Loucy (cell line): Measurements from ENCODE around the gene FANCC.
A peak's percentile ranks its signal among the peaks of the same experiment; 100 is the strongest.

Source experiments
- H2AFZ ChIP-seq: fragments of 200-600 bp; sonication (generic); 2 replicates; pipeline ENCODE4 v1.6.0; 2016; ENCODE audit warnings: antibody characterized with exemption, mild to moderate bottlenecking, low read length, moderate library complexity
- H3F3A ChIP-seq: fragments of 200-600 bp; 2 replicates; pipeline ENCODE4 v1.6.0; 2016; ENCODE audit warnings: antibody characterized with exemption, low read depth, mild to moderate bottlenecking
- H3K27me3 ChIP-seq: fragments of 200-600 bp; sonication (generic); 2 replicates; pipeline ENCODE4 v1.6.1; 2014; ENCODE audit warnings: low read length, mild to moderate bottlenecking; ENCODE audit not compliant: insufficient read depth, poor library complexity, severe bottlenecking
- H3K36me3 ChIP-seq: fragments of 200-600 bp; sonication (generic); 2 replicates; pipeline ENCODE4 v1.6.1; 2016; ENCODE audit warnings: low read length; ENCODE audit not compliant: insufficient read depth
- H3K4me1 ChIP-seq: fragments of 200-600 bp; sonication (generic); 2 replicates; pipeline ENCODE4 v1.5.1; 2014; ENCODE audit warnings: low read length, mild to moderate bottlenecking; ENCODE audit not compliant: insufficient read depth, poor library complexity, severe bottlenecking
- H3K4me2 ChIP-seq: fragments of 200-600 bp; sonication (generic); 2 replicates; pipeline ENCODE4 v1.6.0; 2014; ENCODE audit warnings: antibody characterized with exemption, low read length, low read depth, mild to moderate bottlenecking; ENCODE audit not compliant: poor library complexity, severe bottlenecking
- H3K4me3 ChIP-seq: fragments of 200-600 bp; sonication (generic); 2 replicates; pipeline ENCODE4 v1.5.1; 2014; ENCODE audit warnings: low read length, mild to moderate bottlenecking, mixed read lengths; ENCODE audit not compliant: poor library complexity, severe bottlenecking
- H3K79me2 ChIP-seq: fragments of 200-600 bp; sonication (generic); 2 replicates; pipeline ENCODE4 v1.6.1; 2014; ENCODE audit warnings: low read length; ENCODE audit not compliant: insufficient read depth
- H3K9ac ChIP-seq: fragments of 200-600 bp; sonication (generic); 2 replicates; pipeline ENCODE4 v1.6.0; 2014; ENCODE audit warnings: mild to moderate bottlenecking, low read depth, low read length, moderate library complexity; ENCODE audit not compliant: poor library complexity, severe bottlenecking
- H3K9me2 ChIP-seq: fragments of 200-600 bp; sonication (generic); replicated peaks from 2 replicates; pipeline ENCODE4 v1.6.1; 2016; ENCODE audit warnings: low read depth, low read length, mixed read lengths
- H3K9me3 ChIP-seq: fragments of 200-600 bp; sonication (generic); 2 replicates; pipeline ENCODE4 v1.6.1; 2014; ENCODE audit warnings: mild to moderate bottlenecking, antibody characterized with exemption, low read length, low read depth; ENCODE audit not compliant: insufficient read depth
- H4K20me1 ChIP-seq: fragments of 200-600 bp; sonication (generic); 2 replicates; pipeline ENCODE4 v1.6.0; 2014; ENCODE audit warnings: antibody characterized with exemption, low read length, mild to moderate bottlenecking; ENCODE audit not compliant: insufficient read depth, poor library complexity, severe bottlenecking
- EZH2phosphoT487 ChIP-seq: fragments of 200-600 bp; IDR thresholded peaks from 2 replicates; pipeline ENCODE4 v1.6.1; 2018; ENCODE audit warnings: antibody characterized with exemption, mild to moderate bottlenecking, moderate library complexity, borderline replicate concordance
- TF ChIP-seq, protein P1 (sequence below): fragments of 200-600 bp; sonication (generic); conservative IDR thresholded peaks from 2 replicates; pipeline ENCODE4 v1.5.1; 2014; ENCODE audit warnings: mild to moderate bottlenecking, antibody characterized with exemption, low read length

The FANCC gene

GRCh38 chr9:95098391-95098921 is 219.1 kb downstream of the FANCC start:
- Histone ChIP-seq H4K20me1 (no peaks in the 10 kb centered on the region), H3K4me1 (peaks cover 14% of the 10 kb centered on the region), H3K79me2 (no peaks in the 10 kb centered on the region), H3K27me3 (no peaks in the 10 kb centered on the region), H3K4me2 (no peak overlapping the region), H3K9me3 (no peaks in the 10 kb centered on the region), H2AFZ (no peak overlapping the region), H3K36me3 (0 out of 2 replicates have a peak, but pooled peaks cover 3% of the 10 kb centered on the region), H3F3A (no peaks in the 10 kb centered on the region), H3K9me2 (no peaks in the 10 kb centered on the region), H3K4me3 (no peak overlapping the region), H3K9ac (no peak overlapping the region)
- TF ChIP-seq, protein P1, sequence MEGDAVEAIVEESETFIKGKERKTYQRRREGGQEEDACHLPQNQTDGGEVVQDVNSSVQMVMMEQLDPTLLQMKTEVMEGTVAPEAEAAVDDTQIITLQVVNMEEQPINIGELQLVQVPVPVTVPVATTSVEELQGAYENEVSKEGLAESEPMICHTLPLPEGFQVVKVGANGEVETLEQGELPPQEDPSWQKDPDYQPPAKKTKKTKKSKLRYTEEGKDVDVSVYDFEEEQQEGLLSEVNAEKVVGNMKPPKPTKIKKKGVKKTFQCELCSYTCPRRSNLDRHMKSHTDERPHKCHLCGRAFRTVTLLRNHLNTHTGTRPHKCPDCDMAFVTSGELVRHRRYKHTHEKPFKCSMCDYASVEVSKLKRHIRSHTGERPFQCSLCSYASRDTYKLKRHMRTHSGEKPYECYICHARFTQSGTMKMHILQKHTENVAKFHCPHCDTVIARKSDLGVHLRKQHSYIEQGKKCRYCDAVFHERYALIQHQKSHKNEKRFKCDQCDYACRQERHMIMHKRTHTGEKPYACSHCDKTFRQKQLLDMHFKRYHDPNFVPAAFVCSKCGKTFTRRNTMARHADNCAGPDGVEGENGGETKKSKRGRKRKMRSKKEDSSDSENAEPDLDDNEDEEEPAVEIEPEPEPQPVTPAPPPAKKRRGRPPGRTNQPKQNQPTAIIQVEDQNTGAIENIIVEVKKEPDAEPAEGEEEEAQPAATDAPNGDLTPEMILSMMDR, result no peak
- no peak for TF ChIP-seq EZH2phosphoT487

GRCh38 chr9:95097279-95097678 is 220.2 kb downstream of the FANCC start:
- Histone ChIP-seq H3K36me3 (0 out of 2 replicates have a peak, but pooled peaks cover 3% of the 10 kb centered on the region), H3K79me2 (no peaks in the 10 kb centered on the region), H4K20me1 (no peaks in the 10 kb centered on the region), H3F3A (no peaks in the 10 kb centered on the region), H3K4me1 (peaks cover 26% of the 10 kb centered on the region), H3K9me2 (no peaks in the 10 kb centered on the region), H3K9me3 (no peaks in the 10 kb centered on the region), H3K27me3 (no peaks in the 10 kb centered on the region), H3K4me3 (no peak overlapping the region), H2AFZ (no peak overlapping the region), H3K9ac (no peak overlapping the region), H3K4me2 (no peak overlapping the region)
- TF ChIP-seq EZH2phosphoT487, result no peak
- TF ChIP-seq, protein P1, result no peak

DNA sequence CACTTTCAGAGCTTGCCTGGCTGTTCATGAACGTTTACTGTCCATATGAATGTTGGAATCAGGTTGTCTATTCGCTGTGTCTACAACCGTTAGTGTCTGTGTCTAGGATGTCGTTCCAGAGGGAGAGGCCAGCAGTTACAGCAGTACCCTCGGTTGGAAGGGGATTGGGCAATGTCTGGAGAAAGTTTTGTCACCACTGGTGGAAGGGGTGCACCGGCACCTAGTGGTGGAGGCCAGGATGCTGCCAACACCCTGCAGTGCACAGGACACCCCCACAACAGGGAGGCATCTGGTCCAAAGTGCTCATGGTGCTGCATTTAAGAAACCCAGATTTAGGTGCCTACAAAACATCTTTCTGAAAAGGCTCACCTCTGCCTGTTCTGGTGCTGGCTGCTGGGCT is 220.7 kb downstream of the FANCC start:
- Histone ChIP-seq H3K4me3 (no peak overlapping the region), H3K9me3 (no peaks in the 10 kb centered on the region), H3F3A (no peaks in the 10 kb centered on the region), H3K9me2 (no peaks in the 10 kb centered on the region), H2AFZ (no peak overlapping the region), H3K36me3 (0 out of 2 replicates have a peak, but pooled peaks cover 3% of the 10 kb centered on the region), H3K27me3 (no peaks in the 10 kb centered on the region), H3K4me1 (peaks cover 31% of the 10 kb centered on the region), H3K79me2 (no peaks in the 10 kb centered on the region), H4K20me1 (no peaks in the 10 kb centered on the region), H3K4me2 (no peak overlapping the region), H3K9ac (no peak overlapping the region)
- TF ChIP-seq, protein P1, result peak; percentile 30; the same call in 1 of the 2 replicates
- no peak for TF ChIP-seq EZH2phosphoT487
